Measurements from ENCODE around the gene SPATA2. TPM values are rescaled to one million over a fixed set of nuclear protein-coding genes. Genes with fewer than 3 reads are reported as not detected.

SPATA2 gene
- total RNA-seq, 1 donor from 2014 or later, result 0.64 TPM

DNA sequence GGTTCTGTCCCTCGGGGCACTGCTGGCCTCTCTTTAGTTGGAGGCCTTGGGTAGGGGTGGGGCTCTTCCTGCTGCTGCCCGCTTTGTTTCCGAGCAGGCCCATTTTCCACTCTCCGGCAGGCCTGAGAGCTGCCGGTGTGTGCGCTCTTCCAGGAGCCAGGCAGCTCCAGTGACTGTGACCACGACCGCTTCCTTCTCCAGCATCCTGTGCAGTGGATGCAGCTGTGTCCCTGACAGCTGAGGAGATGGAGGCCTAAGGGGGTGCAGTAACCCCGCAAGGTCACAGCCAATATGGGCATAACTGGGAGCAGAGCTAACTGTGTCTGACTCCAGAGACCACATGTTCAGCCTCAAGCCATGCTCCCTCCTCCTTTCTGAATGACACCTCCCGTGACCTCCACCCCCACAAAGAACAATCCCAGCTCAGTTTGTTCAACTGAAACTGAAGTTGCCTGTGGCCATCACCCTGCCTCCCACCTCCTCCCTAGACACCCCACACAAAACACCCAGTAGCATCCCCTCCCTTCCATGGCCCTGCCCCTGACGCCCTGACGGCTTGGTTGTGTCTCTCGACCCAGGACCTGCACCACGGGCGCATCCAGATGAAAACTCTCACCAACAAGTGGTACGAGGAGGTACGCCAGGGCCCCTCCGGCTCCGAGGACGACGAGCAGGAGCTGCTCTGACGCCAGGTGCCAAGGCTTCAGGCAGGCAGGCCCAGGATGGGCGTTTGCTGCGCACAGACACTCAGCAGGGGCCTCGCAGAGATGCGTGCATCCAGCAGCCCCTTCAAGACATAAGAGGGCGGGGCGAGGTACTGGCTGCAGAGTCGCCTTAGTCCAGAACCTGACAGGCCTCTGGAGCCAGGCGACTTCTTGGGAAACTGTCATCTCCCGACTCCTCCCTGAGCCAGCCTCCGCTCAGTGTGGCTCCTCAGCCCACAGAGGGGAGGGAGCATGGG lies 27.8 kb downstream of the SPATA2 start:
- DNase-seq (ENCODE audit: low read depth in 2 of 2), result no peak

DNA sequence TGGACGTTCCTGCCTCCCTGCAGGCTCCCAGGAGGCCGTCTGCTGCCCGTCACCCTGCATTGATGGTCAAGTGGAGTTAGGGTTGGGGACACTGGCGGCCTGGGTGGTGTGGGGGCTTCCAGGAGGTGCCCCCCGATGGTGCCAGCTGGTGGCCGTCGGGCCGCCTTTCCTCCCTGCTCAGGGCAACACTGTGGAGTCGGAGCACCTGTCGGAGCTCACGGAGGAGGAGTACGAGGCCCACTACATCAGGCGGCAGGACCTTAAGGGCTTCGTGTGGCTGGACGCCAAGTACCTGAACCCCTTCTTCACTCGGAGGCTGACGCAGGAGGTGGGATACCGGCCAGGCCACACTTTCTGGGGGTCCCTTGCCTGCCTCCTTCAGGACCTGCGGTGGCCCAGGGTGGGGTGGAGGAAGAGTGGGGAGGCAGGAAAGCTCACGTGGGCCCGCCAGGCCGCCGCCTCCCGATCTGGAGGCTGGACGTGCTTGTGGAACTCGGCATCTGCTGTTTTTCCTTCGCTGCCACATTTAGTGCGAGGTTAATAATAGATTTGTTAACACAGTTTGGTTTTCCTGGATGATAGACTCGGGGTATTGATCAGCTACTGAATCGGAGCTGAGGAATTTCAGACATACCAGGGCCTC lies 28.6 kb downstream of the SPATA2 start:
- no peak for DNase-seq (ENCODE audit: low read depth in 2 of 2)

DNA sequence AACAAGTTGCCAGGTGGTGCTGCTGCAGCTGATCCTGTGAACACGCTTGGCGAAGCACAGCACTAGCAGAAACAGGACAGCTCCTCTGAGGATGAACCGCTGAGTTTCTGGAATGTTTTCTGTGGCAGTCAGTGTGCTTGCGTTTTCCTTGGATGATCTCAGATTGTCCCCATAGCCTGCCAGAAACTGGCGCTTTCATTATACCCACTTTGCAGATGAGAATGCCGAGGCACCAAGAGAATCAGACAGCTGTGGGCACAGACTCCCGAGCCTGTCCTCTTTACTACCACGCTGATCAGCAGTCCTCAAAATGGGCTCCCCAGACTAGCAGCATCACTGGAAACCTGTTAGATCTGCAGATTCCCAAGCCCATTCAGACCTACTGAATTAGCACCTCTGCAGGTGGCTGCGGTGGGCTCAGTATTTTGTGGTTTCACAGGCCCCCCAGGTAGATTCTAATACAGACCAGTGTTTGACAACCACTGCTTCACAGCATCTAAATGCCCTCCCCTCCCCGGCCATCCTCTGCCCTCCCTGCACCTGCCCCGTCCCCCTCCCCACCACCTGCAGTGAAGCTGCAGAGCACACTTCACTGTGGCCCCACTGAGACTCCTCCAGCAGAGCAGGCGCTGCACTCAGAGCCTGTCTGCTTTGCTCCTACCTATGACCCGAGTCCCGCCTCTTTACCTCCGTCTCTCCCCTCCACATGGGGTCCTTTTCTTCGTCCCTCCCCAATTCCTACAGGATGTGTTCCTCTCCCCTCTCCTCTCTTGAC lies 29.6 kb downstream of the SPATA2 start:
- DNase-seq (ENCODE audit: low read depth in 2 of 2), result no peak

DNA sequence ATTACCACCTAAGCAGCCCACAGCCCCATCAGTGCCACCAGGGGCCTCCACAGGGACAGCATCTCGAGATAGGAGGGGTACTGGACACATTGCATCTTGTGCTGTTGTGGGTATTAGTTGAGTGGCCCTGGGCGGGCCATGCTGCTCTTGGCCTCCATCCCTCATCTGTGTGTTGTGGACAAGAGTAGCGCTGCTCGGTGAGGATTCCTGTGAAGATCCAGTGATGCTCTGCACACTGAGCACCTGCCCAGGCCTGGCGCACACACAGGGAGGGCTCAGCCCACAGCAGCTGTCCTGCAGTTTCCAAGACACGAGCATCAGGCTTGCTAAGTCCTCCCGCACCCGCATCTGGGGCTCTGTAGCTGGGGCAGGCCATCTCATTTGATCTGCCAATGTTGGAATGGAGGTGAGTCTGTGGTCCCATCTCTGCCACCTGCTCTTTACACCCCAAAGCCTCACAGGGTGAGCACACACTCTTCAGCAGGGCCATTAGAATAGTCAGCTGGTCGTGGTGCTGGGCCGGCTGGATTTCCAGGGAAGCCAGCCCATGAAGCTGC lies 32.0 kb downstream of the SPATA2 start:
- no peak for DNase-seq (ENCODE audit: low read depth in 2 of 2)

DNA sequence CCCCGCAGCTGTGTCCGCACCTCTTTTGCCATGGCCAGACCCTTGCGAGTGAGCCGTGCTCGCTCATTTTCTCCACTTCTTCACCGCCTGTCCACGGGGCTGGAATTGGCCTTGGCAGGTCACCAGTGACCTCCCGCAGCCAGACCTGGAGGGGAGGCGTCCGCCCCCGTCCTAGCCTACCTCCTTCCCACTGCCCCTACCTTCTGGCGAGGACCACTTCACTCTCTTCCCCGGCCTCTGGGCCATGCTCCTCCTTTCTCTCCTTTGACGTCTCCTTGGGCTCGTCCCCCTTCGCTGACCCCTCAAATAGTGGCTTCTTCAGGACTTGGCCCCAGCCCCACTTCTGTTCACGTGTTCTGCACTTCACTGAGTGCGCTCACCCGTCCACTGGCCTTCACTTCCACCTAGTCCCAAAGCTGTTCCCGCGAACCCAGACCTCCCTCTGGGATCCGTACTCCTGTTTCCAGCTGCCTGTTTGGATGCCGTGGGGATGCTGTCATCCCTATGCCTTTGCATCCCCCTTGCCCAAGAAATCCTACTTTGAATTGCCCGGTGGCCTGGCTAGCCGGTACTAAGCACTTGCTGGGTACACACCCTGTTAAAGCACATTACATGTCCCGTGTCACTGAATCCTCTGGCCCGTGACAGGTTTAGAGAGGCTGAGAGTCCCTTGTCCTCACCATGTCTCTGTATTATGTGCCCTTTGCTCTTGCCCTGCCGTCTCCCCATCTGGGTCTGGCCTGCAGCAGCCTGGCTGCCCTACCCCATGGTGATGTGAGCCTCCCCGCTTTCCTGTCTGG lies 33.0 kb downstream of the SPATA2 start:
- DNase-seq (ENCODE audit: low read depth in 2 of 2), result no peak

DNA sequence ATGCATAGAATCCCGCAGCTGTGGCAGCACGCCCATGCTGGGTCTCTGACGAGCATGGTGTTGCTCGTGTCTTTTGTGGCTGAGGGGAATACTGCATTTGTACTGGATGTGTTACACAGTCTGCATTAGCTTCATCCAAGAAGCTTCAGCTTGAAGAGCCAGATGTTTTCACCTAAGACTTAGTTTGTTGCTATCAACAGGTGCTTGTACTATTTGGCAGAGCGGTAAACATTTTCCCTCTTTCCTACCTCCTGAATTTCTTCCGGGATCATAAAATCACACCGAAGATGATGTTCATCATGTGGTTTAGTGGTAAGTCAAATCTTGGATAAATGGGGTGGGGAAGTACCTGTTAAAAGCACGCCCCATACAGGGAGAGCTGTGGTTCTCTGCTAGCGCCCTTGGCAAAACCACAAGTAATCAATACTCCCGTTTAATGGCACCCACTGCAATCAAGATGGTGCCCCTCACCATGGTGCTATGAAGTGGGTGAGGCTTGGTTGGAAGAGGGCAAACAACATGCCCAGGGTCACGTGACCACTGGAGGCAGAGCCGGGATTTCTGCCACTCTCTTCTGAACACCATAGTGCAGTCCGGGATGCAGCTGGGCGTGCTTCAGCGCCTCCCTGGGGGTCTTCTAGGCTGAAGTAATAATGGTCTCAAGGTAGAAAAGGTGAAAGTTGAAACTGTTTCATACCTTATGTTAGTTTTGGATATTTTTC lies 34.4 kb downstream of the SPATA2 start:
- DNase-seq (ENCODE audit: low read depth in 2 of 2), result no peak

DNA sequence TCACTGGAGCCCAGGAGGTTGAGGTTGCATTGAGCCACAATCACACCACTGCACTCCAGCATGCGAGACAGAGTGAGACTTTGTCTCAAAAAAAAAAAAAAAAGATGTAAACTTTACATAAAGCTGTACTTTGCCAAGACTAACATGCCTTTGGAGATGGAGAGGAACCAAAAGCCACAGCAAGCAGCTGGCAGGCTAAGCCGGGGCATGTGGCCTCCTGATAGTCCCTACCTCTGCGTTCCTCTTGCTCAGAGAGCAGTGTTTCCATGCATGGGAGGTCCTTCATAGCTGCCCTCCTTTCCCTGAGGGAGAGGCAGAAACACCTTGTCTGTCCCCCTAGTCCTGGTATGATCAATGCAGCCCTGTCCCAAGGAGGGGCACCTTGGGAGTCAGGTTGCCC lies 35.2 kb downstream of the SPATA2 start:
- DNase-seq (ENCODE audit: low read depth in 2 of 2), result no peak

DNA sequence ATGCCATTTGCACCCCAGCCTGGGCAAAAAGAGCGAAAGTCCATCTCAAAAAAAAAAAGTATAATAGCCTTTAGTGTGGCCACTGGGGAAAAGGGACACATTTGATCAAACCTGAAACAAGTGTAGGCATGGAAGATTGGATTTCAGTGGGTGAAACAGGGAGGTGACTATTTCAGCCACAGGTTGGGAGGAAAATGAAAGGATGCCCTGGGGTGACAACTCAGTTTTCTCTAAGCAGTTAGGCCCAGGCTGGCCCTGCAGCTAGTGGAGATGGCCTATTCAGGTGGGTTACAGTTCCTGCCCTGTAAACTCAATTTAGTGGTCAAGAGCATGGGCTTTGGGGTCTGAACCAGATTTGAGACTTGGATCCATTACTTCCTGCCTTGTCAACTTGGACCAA lies 36.4 kb downstream of the SPATA2 start:
- no peak for DNase-seq (ENCODE audit: low read depth in 2 of 2)

DNA sequence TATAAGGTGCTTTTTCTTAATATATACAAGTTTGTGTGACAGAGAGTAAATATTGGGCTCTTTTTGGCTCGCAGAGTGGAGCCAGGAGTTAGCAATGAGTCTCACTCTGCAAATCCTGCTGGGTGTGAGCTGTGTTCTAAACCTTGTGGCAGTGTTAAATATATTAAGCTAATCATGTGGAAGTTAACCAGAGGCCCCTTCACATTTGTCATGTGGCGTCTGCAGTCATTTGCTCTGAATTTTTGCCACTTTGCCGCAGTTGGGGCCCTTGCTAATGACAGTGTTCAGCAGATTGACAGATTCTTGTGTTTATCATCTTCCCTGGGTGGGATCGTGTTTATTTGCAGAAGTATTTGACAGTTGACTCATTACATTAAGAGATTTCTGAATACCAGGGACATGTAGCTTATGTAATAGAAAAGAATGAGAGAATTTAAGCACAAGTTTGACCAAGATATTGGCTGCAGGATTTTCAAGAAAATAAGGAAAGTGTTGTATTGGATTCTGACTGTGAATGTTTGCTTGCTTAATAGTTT lies 37.9 kb downstream of the SPATA2 start:
- DNase-seq (ENCODE audit: low read depth in 2 of 2), result no peak

DNA sequence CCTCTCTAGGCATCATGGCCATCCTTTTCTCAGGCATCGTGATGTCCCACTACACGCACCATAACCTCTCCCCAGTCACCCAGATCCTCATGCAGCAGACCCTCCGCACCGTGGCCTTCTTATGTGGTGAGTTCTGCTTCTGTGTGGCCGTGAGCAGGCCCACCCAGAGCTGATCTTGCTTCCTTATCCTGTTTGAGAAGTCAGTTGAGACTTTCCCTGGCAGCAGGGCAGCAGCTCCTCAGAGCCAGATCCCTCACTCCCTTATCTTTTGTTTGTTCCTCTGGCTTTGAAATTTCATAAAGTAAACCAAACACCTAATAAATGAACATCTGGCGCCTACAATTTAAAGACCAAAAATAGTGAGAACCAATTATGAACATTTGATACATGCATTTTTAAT lies 40.6 kb downstream of the SPATA2 start:
- no peak for DNase-seq (ENCODE audit: low read depth in 2 of 2)

DNA sequence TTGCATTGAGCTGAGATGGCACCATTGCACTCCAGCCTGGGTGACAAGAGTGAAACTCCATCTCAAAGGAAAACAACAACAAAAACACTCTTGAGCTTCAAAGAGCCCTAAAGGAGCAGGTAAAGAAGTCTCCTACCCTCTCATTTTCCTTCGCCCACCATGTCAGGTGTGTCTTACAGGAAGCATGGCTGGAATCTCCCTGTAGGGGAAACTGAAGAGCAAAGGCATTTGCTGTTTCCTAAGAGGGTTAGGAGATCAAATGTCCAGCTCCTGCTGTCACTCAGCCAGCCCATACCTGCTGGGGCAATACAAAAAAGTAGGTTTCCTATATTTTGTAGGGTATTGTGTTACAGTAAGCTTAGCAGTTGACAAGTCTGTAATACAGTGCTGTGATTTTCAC lies 43.3 kb downstream of the SPATA2 start:
- DNase-seq (ENCODE audit: low read depth in 2 of 2), result no peak

DNA sequence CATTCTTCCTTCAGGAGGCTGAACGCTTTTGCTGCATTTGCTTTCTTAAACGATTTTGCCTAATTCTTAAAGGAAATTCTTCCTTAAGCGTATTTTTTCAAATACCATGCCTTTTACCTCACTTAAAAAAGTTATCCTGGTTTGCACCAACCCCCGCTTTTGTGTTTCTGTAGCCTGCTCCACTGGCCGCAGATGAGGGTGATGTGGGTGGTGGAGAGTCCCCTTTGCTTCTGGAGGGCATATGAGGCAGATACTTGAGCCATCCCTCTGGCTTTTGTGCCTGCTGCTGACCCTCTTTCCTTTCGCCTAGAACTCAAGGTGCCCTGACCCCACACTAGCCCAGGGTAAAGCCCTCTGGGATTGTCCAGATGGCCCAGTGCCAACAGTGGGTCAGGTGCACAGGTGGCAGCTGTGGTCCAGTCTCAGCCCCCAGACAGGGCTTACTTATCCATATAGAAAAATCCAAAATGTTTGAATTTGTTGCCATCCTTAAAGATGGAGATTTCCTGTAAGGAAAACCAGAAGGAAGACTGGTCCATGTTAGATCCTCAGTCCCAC lies 43.9 kb downstream of the SPATA2 start:
- DNase-seq (ENCODE audit: low read depth in 2 of 2), result no peak

DNA sequence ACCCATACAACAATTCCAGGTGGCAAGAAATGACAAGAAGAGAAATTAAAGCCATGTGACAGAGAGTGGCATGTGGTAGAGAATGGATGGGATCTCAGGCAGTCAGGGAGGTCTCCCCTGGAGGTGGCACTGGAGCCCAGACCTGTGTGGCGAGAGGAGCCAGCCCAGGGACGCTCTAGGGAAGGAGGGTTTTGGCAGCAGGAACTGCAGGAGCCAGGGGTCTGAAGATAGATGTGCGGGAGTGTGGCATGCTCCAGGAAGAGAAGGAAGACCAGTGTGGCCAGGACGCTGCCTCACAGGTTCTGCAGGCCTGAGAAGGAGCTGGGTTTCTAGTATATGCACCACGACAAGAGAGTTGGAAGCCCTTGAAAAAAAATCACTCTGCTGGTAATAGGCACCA lies 45.1 kb downstream of the SPATA2 start:
- no peak for DNase-seq (ENCODE audit: low read depth in 2 of 2)

DNA sequence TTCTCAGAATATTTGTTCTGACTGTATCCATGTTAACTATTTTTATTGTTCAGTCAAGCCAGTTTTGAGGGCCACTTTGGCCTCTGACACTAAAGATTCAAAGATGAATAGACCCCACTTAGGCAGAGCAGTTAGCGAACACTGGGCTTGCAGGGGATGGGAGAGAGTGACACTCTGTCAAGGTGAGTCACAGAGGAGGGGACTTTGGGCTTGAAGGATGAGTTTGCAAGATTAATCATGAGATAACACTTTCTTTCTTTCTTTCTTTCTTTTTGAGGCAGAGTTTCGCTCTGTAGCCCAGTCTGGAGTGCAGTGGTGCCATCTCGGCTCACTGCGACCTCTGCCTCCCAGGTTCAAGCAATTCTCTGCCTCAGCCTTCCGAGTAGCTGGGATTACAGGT lies 46.4 kb downstream of the SPATA2 start:
- no peak for DNase-seq (ENCODE audit: low read depth in 2 of 2)

DNA sequence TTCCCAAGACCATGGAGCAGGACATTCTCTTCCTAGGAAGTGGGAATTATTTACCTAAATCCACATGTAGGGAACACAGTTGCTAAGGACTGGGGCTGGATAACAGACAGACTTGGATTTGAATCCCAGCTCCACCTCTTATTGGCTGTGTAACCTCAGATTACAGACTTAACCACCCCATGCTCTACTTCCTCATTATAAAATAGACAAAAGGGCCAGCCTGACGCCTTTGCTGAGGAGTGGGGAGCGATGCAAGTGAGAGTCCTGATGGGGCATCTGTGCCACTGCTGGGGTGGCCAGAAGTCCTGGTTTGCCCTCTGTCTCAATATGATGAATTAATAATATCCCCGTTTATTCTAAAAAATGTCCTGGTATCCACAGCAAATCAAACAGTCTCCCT lies 46.8 kb downstream of the SPATA2 start:
- DNase-seq (ENCODE audit: low read depth in 2 of 2), result no peak

DNA sequence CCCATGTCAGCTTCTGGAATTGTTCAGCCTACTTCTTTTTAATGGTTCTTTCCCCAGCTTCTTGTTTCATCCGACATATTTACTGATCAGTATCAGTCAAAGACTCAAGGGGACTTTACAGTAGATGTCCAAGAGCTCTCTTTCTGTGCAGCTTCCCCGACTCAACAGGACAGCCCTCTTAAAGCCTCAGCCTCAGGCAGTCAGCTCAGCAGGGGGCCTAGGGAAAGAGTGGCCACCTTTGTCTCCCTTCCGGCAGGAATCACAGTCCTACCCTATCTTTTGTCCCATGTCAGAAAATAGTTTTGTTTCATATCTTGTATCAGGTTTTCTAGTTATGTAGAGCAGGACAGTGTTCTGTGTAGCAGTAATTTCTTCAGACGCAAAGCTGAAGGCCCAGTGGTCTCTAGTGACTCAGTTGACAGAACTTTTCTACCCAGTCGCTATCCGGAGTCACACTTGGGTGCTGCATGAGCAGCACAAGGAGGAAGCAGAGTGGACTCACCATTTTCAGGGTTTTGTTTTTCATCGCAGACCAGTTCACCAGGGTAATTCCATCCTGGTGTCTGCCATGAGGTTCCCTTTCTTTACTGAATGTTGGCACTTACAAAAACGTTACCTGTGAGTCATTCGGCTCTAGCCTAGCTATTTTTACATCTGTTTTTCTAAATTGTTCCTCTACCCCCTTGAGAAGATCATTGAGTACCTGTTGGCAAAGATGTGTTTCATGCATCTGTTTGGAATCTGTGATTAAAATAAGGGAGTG lies 47.7 kb downstream of the SPATA2 start:
- DNase-seq (ENCODE audit: low read depth in 2 of 2), result no peak

DNA sequence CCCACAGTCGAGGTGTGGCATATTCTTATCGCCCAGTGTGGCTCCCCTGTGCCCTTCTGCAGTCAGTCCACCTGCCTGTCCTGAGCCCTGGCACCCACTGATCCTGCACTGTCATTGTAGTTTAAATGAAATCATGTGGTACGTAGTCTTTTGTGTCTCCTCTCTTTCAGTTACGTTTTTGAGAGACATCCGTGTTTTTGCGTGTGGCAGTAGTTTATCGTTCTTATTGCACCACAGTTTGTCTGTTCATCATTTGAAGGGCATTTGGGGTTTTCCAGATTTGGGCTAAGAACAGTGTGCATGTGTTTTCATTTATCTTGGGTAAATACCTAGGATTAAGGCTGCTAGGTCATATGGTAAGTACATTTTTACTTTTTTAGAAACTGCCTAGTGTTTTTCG lies 49.3 kb downstream of the SPATA2 start:
- DNase-seq (ENCODE audit: low read depth in 2 of 2), result no peak

DNA sequence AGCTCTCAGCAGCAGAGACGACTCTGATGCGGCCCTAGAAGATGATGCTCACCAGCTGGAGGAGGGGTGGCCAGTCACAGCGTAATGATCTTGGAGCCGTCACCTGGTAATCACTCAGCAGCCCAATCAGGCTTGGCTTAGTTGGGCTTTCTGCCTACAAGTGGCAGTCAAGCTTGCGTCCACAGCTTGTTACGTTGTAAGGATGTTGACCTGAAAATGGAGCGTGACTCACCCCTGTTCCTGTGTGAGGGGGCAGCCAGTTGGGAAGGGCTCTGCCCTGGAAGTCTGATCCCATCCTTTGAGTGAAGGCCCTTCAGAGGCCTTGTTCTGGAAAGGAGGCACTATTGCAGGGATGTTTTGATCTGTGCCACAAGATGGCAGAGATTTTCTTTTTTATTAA lies 49.8 kb downstream of the SPATA2 start:
- DNase-seq (ENCODE audit: low read depth in 2 of 2), result peak in 1 of 2 donors; percentile 21

DNA sequence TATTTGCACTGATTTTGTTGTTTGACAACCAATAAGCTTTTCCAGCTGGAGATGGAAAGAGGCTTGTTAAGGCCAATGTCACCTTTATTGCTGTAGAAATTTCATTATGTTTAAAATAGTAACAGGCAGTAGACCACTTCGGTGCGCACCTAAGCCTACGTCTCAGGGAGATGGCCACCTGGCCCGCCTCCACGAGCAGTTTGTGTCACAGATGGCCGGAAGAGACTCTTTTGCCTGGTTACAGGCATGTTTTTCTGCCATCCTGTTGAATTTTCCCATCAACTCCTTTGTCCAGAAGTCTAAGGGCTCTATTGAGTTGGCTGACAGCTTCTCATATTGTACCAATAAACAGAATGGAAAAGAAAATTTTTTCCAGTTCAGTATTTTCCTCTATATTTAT lies 51.7 kb downstream of the SPATA2 start:
- DNase-seq (ENCODE audit: low read depth in 2 of 2), result no peak

All from dermis microvascular lymphatic vessel endothelial cell (primary cell).